Upper lobe of left lung (tissue), 6 donors: ENCODE results near the gene TRIP6. TPM values are rescaled to one million over a fixed set of nuclear protein-coding genes. Genes with fewer than 3 reads are reported as not detected.

Experiments used
- ATAC-seq, 2 donors: fragments of 200-7000 bp; cut with Tn5 transposase; one replicate each; pipeline ENCODE4 v1.9.1; 2022; ENCODE audit warnings: mild to moderate bottlenecking in 2 of 2, moderate library complexity in 2 of 2; ENCODE audit not compliant: low FRiP score in 2 of 2
- DNase-seq, 2 donors: peaks; one replicate each; pipeline ENCODE4 v3.0.0-alpha.2; 2019 to 2020
- H3K27ac ChIP-seq, 4 donors: fragments of 200-600 bp; sonication (generic); one replicate each; pipeline ENCODE4 v1.5.1; 2016 to 2019
- H3K27me3 ChIP-seq, 4 donors: fragments of 200-600 bp; sonication (generic); one replicate each; pipeline ENCODE4 v1.5.1; 2017 to 2019
- H3K36me3 ChIP-seq, 4 donors: fragments of 200-600 bp; sonication (generic); one replicate each; pipeline ENCODE4 v1.5.1; 2016 to 2019
- H3K4me1 ChIP-seq, 4 donors: fragments of 200-600 bp; sonication (generic); one replicate each; pipeline ENCODE4 v1.5.1; 2018 to 2019
- H3K4me3 ChIP-seq, 4 donors: fragments of 200-600 bp; sonication (generic); one replicate each; pipeline ENCODE4 v1.5.1; 2017 to 2019; ENCODE audit warnings: mild to moderate bottlenecking in 2 of 4, moderate library complexity in 1 of 4
- H3K9me3 ChIP-seq, 4 donors: fragments of 200-600 bp; sonication (generic); one replicate each; pipeline ENCODE4 v1.5.1; 2018 to 2019
- EP300 ChIP-seq, 4 donors: sonication (generic); formaldehyde crosslinking; IDR thresholded peaks; one replicate each; pipeline ENCODE4 v1.5.1; 2017; ENCODE audit warnings: antibody characterized with exemption in 4 of 4, control low read depth in 2 of 4
- POLR2A ChIP-seq, 4 donors: fragments of 450-650 bp; IDR thresholded peaks; one replicate each; pipeline ENCODE4 v1.5.1; 2016 to 2017; ENCODE audit warnings: antibody characterized with exemption in 4 of 4, mild to moderate bottlenecking in 2 of 4
- POLR2AphosphoS5 ChIP-seq, 2 donors: sonication (generic); formaldehyde crosslinking; IDR thresholded peaks; one replicate each; pipeline ENCODE4 v1.5.1; 2017; ENCODE audit warnings: antibody characterized with exemption in 2 of 2
- WGBS, 2 donors: methylation state at CpG; one replicate each; pipeline ENCODE4 v1.1.5; 2017 to 2018; 5-methylcytosine and 5-hydroxymethylcytosine counted together
- total RNA-seq, 6 donors: library from RNA; depleted of rRNA in 4 of 6; stranded (reverse); fragments of >200 nt in 4 of 6; gene quantifications; one replicate each; pipeline versions ENCODE4 v1.1.0 to v1.2.1, GENCODE V29; 2016 to 2021
- TF ChIP-seq, protein P1 (sequence below), 6 experiments: fragments of 450-650 bp in 4 of 6; fragments of 200-600 bp in 2 of 6; sonication (generic) in 2 of 6; IDR thresholded peaks; one replicate each; pipeline ENCODE4 v1.5.1; 2016 to 2019; ENCODE audit warnings: antibody characterized with exemption in 6 of 6
- donor health status: DM: no; HTN: no; CAD: no; lungs with moderate emphysema.
- donor health status: DM: no; HTN: yes; CAD: no; lungs with severe emphysema.

Gene TRIP6
- total RNA-seq, 6 donors from 2014 or later = 17.8 to 74.3 (median 67.3) TPM

DNA sequence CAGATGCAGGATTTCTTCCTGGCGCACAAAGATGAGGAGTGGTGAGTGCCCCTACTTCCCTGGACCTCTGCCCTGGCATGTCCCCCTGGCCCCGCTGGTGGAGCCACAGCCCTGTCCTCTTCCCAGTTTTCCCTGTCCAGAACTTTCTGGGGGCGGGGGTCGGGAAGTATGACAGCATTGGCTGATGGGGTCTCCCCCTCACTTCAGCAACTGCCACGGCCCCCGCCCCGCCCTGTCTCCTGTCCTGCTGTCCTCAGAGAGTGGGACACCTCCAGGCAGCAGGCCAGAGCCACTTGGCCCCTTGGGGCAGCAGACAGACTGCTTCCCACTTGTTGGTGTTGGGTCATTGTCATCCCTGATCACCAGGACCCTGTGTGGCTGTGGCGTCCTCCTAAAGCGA is 15.0 kb downstream of the TRIP6 start:
- no peak overlapping the region for H3K27ac ChIP-seq
- H3K36me3 ChIP-seq = peaks cover 37 to 91% (median 68%) of the 10 kb centered on the region in 4 donors
- DNase-seq = no peak
- no peak for TF ChIP-seq EP300 (IDR thresholded peaks at IDR 0.05)
- no peak for TF ChIP-seq POLR2A (IDR thresholded peaks at IDR 0.05)
- TF ChIP-seq, protein P1, sequence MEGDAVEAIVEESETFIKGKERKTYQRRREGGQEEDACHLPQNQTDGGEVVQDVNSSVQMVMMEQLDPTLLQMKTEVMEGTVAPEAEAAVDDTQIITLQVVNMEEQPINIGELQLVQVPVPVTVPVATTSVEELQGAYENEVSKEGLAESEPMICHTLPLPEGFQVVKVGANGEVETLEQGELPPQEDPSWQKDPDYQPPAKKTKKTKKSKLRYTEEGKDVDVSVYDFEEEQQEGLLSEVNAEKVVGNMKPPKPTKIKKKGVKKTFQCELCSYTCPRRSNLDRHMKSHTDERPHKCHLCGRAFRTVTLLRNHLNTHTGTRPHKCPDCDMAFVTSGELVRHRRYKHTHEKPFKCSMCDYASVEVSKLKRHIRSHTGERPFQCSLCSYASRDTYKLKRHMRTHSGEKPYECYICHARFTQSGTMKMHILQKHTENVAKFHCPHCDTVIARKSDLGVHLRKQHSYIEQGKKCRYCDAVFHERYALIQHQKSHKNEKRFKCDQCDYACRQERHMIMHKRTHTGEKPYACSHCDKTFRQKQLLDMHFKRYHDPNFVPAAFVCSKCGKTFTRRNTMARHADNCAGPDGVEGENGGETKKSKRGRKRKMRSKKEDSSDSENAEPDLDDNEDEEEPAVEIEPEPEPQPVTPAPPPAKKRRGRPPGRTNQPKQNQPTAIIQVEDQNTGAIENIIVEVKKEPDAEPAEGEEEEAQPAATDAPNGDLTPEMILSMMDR (IDR thresholded peaks at IDR 0.05) = no peak
- no peak for TF ChIP-seq POLR2AphosphoS5 (IDR thresholded peaks at IDR 0.05)
- H3K27me3 ChIP-seq = no peaks in the 10 kb centered on the region
- no peaks in the 10 kb centered on the region for H3K9me3 ChIP-seq
- no peak overlapping the region for H3K4me3 ChIP-seq
- ATAC-seq = no peak
- H3K4me1 ChIP-seq = peaks cover 7 to 14% (median 10%) of the 10 kb centered on the region in 4 donors
- 97 to 99% methylated on average over 9 of the region's 9 CpGs for WGBS, 2 donors

DNA sequence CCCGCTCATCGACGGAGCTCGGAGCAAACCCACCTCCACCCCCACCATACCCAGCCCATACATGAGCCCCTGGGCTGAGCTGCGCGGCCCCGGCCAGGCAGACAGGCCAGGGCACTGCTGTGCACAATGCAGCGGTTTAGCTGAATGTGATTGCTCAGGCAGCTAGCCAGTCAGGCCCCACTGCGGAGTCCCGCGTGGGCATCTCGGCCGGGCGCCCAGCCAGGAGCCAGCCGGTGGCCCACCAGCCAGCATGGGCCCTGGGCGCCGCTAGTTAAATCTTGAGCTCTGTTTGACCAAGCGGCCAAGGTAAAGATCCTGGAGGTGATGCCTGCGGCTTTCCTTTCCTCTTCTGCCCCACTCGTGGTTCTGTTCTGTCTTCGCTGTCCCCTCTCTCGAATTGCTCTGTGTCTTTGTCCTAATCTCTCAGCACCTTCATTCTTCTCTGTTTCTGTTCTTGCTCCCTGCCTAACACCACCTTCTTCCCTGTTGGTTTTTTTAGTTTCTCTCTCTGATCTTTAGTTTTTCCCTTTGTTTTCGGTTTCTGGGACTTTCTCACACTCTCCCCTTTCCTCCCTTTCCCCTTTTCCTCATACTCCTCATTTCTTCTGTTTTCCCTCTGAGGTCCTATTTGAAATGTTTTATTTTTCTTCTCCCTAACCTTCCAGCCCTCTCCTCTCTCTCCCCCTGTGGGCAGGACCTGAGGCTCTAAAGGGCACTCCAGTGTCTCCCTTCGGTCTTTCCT is 15.8 kb downstream of the TRIP6 start:
- no peak for DNase-seq
- no peak for ATAC-seq
- WGBS, 2 donors = 92 to 95% methylated on average over 14 to 24 of the region's 24 CpGs
- Histone ChIP-seq H3K27ac (no peak overlapping the region), H3K27me3 (no peaks in the 10 kb centered on the region), H3K9me3 (no peaks in the 10 kb centered on the region), H3K4me3 (no peak overlapping the region), H3K4me1 (peaks cover 10 to 20% (median 13%) of the 10 kb centered on the region in 4 donors), H3K36me3 (peaks cover 37 to 97% (median 73%) of the 10 kb centered on the region in 4 donors)
- TF ChIP-seq, protein P1 (IDR thresholded peaks at IDR 0.05) = no peak
- TF ChIP-seq POLR2A (IDR thresholded peaks at IDR 0.05) (no peak), EP300 (IDR thresholded peaks at IDR 0.05) (no peak), POLR2AphosphoS5 (IDR thresholded peaks at IDR 0.05) (no peak)

DNA sequence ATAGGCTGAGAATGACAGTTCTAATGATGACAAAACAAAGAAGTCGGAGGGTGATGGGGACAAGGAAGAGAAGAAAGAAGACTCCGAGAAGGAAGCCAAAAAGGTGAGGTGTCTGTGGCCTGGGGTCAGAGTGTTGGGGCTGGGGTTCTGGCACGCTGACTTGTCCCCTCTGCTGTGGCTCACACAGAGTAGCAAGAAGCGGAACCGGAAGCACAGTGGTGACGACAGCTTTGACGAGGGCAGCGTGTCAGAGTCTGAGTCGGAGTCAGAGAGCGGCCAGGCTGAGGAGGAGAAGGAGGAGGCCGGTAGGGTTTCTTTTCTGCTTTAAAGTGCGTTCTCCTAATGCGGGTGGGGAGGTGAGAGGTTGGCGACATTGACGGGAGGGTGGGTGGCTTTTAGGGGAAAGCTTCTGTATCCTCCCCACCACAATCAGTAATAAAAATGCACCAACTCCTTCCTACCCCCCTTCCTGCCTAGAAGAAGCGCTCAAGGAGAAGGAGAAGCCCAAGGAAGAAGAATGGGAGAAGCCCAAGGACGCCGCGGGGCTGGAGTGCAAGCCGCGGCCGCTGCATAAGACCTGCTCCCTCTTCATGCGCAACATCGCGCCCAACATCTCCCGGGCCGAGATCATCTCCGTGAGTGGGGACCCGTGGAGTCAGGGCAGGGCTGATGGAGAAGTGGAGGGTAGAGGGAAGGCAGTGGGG is 17.7 kb downstream of the TRIP6 start:
- 90 to 93% methylated on average over 29 of the region's 29 CpGs for WGBS, 2 donors
- Histone ChIP-seq H3K27me3 (no peaks in the 10 kb centered on the region), H3K4me3 (no peak overlapping the region), H3K9me3 (no peaks in the 10 kb centered on the region), H3K27ac (no peak overlapping the region), H3K36me3 (peaks cover 37 to 88% (median 73%) of the 10 kb centered on the region in 4 donors), H3K4me1 (peaks cover 21 to 26% (median 24%) of the 10 kb centered on the region in 4 donors)
- TF ChIP-seq EP300 (IDR thresholded peaks at IDR 0.05) (no peak), POLR2A (IDR thresholded peaks at IDR 0.05) (no peak), POLR2AphosphoS5 (IDR thresholded peaks at IDR 0.05) (no peak)
- TF ChIP-seq, protein P1 (IDR thresholded peaks at IDR 0.05) = no peak
- no peak for ATAC-seq
- no peak for DNase-seq

DNA sequence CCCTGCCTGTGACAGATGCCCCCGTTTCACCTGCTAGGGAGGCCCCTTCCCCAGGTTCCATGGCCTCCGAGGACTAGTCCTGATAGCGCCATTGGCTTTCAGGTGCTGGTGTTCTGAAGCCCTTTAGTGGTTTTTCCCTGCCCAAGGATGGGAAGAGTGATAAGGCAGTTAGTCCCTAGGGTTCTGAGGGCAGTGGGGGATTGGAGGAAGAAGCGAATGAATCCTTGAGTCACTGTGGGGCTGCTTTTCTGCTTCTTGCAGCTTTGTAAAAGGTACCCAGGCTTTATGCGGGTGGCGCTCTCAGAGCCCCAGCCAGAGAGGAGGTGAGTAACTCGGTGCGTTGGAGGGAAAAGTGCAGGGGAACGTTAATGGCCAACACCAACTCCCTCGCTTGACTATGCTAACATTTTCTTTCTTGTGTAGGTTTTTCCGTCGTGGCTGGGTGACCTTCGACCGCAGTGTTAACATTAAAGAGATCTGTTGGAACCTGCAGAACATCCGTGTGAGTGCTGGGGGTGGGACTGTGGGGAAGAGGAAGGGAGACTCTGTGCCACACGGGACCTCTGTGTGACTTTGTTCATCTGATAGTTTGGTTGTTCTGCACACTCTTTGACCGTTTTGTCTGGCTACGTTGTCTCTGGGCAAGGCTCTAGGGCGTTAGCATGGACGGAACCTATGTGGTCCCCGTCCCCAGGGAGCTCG is 18.4 kb downstream of the TRIP6 start:
- TF ChIP-seq POLR2AphosphoS5 (IDR thresholded peaks at IDR 0.05) = no peak
- TF ChIP-seq EP300 (IDR thresholded peaks at IDR 0.05) = no peak
- TF ChIP-seq, protein P1 (IDR thresholded peaks at IDR 0.05) = no peak
- TF ChIP-seq POLR2A (IDR thresholded peaks at IDR 0.05) = no peak
- ATAC-seq (no peak), DNase-seq (no peak)
- H3K27me3 ChIP-seq = no peaks in the 10 kb centered on the region
- H3K4me3 ChIP-seq = no peak overlapping the region
- no peaks in the 10 kb centered on the region for H3K9me3 ChIP-seq
- peaks cover 25 to 33% (median 29%) of the 10 kb centered on the region in 4 donors for H3K4me1 ChIP-seq
- WGBS, 2 donors = 84 to 86% methylated on average over 21 to 22 of the region's 22 CpGs
- peaks cover 37 to 81% (median 70%) of the 10 kb centered on the region in 4 donors for H3K36me3 ChIP-seq
- H3K27ac ChIP-seq = no peak overlapping the region
